OCI-LY7 (cell line): ENCODE data around the gene LIPK. TPM values are rescaled to one million over a fixed set of nuclear protein-coding genes. Genes with fewer than 3 reads are reported as not detected.

Experiments used
- BruUV-seq: library from RNA; stranded (reverse); fragments of 400-500 nt; replicated peaks from 2 replicates; lab custom pipeline; 2021; lab: Mats Ljungman, UMichigan
- CTCF ChIA-PET: fragments of 300-600 bp; sonication (Branson Sonifier 250); formaldehyde crosslinking; loops from one replicate; lab custom pipeline; 2022; ENCODE audit warnings: antibody characterized with exemption; ENCODE audit not compliant: unreplicated experiment; lab: Charles Lee
- POLR2A ChIA-PET: fragments of 300-600 bp; sonication (Branson Sonifier 250); formaldehyde crosslinking; loops from one replicate; lab custom pipeline; 2022; ENCODE audit warnings: antibody characterized with exemption; lab: Charles Lee
- DNase-seq: peaks from one replicate; pipeline ENCODE4 v3.0.0-alpha.2; 2015; ENCODE audit warnings: low spot score
- H2AFZ ChIP-seq: fragments of 200-600 bp; sonication (generic), shearing (Covaris generic); 2 replicates; pipeline ENCODE4 v1.6.1; 2014; ENCODE audit warnings: mild to moderate bottlenecking, antibody characterized with exemption, low read length, moderate library complexity
- H3K27ac ChIP-seq: fragments of 200-600 bp; sonication (generic); 2 replicates; pipeline ENCODE4 v1.5.1; 2014; ENCODE audit warnings: mixed run types, low read depth, mild to moderate bottlenecking, moderate library complexity, low read length, inconsistent platforms; ENCODE audit not compliant: poor library complexity, severe bottlenecking
- H3K36me3 ChIP-seq: fragments of 200-600 bp; sonication (generic); 2 replicates; pipeline ENCODE4 v1.6.1; 2014; ENCODE audit warnings: mild to moderate bottlenecking, antibody characterized with exemption, low read length, moderate library complexity, mixed read lengths; ENCODE audit not compliant: insufficient read depth
- H3K4me1 ChIP-seq: fragments of 200-600 bp; sonication (generic); 2 replicates; pipeline ENCODE4 v1.5.1; 2014; ENCODE audit warnings: mild to moderate bottlenecking, low read length; ENCODE audit not compliant: insufficient read depth, poor library complexity, severe bottlenecking
- H3K4me2 ChIP-seq: fragments of 200-600 bp; sonication (generic); 2 replicates; pipeline ENCODE4 v1.6.1; 2014; ENCODE audit warnings: mild to moderate bottlenecking, low read length
- H3K4me3 ChIP-seq: fragments of 200-600 bp; sonication (generic); 2 replicates; pipeline ENCODE4 v1.5.1; 2014; ENCODE audit warnings: mild to moderate bottlenecking, low read depth, low read length; ENCODE audit not compliant: poor library complexity, severe bottlenecking
- H3K79me2 ChIP-seq: fragments of 200-600 bp; sonication (generic); 2 replicates; pipeline ENCODE4 v1.6.1; 2016; ENCODE audit warnings: low read depth, mild to moderate bottlenecking, low read length, moderate library complexity, mixed read lengths; ENCODE audit not compliant: insufficient read depth
- H3K9me2 ChIP-seq: fragments of 200-600 bp; sonication (generic); 2 replicates; pipeline ENCODE4 v1.6.1; 2016; ENCODE audit warnings: mild to moderate bottlenecking, low read length, mixed read lengths; ENCODE audit not compliant: insufficient read depth
- H3K9me3 ChIP-seq: fragments of 200-600 bp; sonication (generic); 2 replicates; pipeline ENCODE4 v1.6.1; 2014; ENCODE audit warnings: mild to moderate bottlenecking, mixed run types, low read length, mixed read lengths
- H4K20me1 ChIP-seq: fragments of 200-600 bp; sonication (generic); 2 replicates; pipeline ENCODE4 v1.6.1; 2014; ENCODE audit warnings: mild to moderate bottlenecking, antibody characterized with exemption, low read length, moderate library complexity, mixed read lengths; ENCODE audit not compliant: insufficient read depth
- CTCF ChIP-seq: fragments of 200-600 bp; sonication (generic); conservative IDR thresholded peaks from 2 replicates; pipeline ENCODE4 v1.5.1; 2014; ENCODE audit warnings: mild to moderate bottlenecking, antibody characterized with exemption, low read length, moderate library complexity, mixed read lengths
- EZH2phosphoT487 ChIP-seq: fragments of 200-600 bp; sonication (generic); IDR thresholded peaks from 2 replicates; pipeline ENCODE4 v1.6.1; 2018; ENCODE audit warnings: low read depth, borderline replicate concordance, mild to moderate bottlenecking, mixed run types, antibody characterized with exemption, low read length, moderate library complexity, mixed read lengths
- intact Hi-C: fragments of 100-400 bp; cut with micrococcal nuclease; formaldehyde crosslinking; loops from one replicate; pipeline ENCODE4 v1.10.0; 2022; ENCODE audit not compliant: unreplicated experiment
- total RNA-seq, 2 experiments: library from RNA; depleted of rRNA in 1 of 2; stranded (reverse); fragments of >200 nt in 1 of 2; shearing (Covaris generic) in 1 of 2; gene quantifications; 2 replicates each; pipeline ENCODE4 v1.2.3, GENCODE V29; 2014 to 2022

LIPK gene
- total RNA-seq, 2 experiments from 2014 or later: not detected

GRCh38 chr10:88721392-88721791 lies 15.3 kb downstream of the LIPK start:
- Histone ChIP-seq H3K36me3 (no peaks in the 10 kb centered on the region), H3K4me3 (no peak overlapping the region), H3K27ac (no peak overlapping the region), H3K4me1 (no peaks in the 10 kb centered on the region), H3K9me3 (no peaks in the 10 kb centered on the region), H3K9me2 (no peaks in the 10 kb centered on the region), H3K79me2 (no peaks in the 10 kb centered on the region), H3K4me2 (no peak overlapping the region), H2AFZ (no peak overlapping the region), H4K20me1 (no peaks in the 10 kb centered on the region)
- ChIA-PET POLR2A (no interaction called here), CTCF (no interaction called here)
- intact Hi-C loops: no loop called here
- DNase-seq: no peak
- BruUV-seq: no TSS peak
- TF ChIP-seq EZH2phosphoT487 (no peak), CTCF (no peak)

- no peaks in the 10 kb centered on the region for H4K20me1 ChIP-seq
- no peak for DNase-seq
- no TSS peak for BruUV-seq
- no peak overlapping the region for H2AFZ ChIP-seq
- CTCF ChIA-PET: no interaction called here
- no peak overlapping the region for H3K27ac ChIP-seq
- no peaks in the 10 kb centered on the region for H3K36me3 ChIP-seq
- H3K4me1 ChIP-seq: no peaks in the 10 kb centered on the region
- no peaks in the 10 kb centered on the region for H3K9me3 ChIP-seq
- no peaks in the 10 kb centered on the region for H3K9me2 ChIP-seq
- no peak for TF ChIP-seq CTCF
- no peak for TF ChIP-seq EZH2phosphoT487
- H3K4me2 ChIP-seq: no peak overlapping the region
- intact Hi-C loops: no loop called here
- no peak overlapping the region for H3K4me3 ChIP-seq
- H3K79me2 ChIP-seq: no peaks in the 10 kb centered on the region
- POLR2A ChIA-PET: interaction anchor here (1.0 to 1.4 kb wide), 2 partner anchors 7 to 14 kb away, joined by 3 to 5 read pairs; no protein-coding TSS in a partner anchor
Observed at GRCh38 chr10:88725798-88726197, 19.7 kb downstream of the LIPK start.

GRCh38 chr10:88728107-88728763 lies 22.2 kb downstream of the LIPK start:
- POLR2A ChIA-PET: interaction anchor here (0.6 to 1.2 kb wide), 2 partner anchors 9 to 41 kb away, joined by 3 read pairs; no protein-coding TSS in a partner anchor
- no peaks in the 10 kb centered on the region for H3K9me3 ChIP-seq
- TF ChIP-seq EZH2phosphoT487 (no peak), CTCF (peak; percentile 63)
- H3K4me1 ChIP-seq: peaks cover 3% of the 10 kb centered on the region
- no peak overlapping the region for H3K4me3 ChIP-seq
- no peaks in the 10 kb centered on the region for H3K9me2 ChIP-seq
- CTCF ChIA-PET: interaction anchor here (0.6 kb wide), 1 partner anchor 204 kb away, joined by 3 read pairs; no protein-coding TSS in a partner anchor
- intact Hi-C loops: no loop called here
- H3K79me2 ChIP-seq: no peaks in the 10 kb centered on the region
- peak; percentile 15 for DNase-seq
- no peak overlapping the region for H3K4me2 ChIP-seq
- BruUV-seq: no TSS peak
- no peak overlapping the region for H2AFZ ChIP-seq
- no peaks in the 10 kb centered on the region for H4K20me1 ChIP-seq
- H3K36me3 ChIP-seq: no peaks in the 10 kb centered on the region
- H3K27ac ChIP-seq: no peak overlapping the region
